Measurements from ENCODE around the gene B3GALT4.
"Not testable (repeated sequence)": the region's sequence is repeated elsewhere in the genome, so short reads cannot be mapped to it uniquely, and the experiment has no call there.

B3GALT4 gene

DNA sequence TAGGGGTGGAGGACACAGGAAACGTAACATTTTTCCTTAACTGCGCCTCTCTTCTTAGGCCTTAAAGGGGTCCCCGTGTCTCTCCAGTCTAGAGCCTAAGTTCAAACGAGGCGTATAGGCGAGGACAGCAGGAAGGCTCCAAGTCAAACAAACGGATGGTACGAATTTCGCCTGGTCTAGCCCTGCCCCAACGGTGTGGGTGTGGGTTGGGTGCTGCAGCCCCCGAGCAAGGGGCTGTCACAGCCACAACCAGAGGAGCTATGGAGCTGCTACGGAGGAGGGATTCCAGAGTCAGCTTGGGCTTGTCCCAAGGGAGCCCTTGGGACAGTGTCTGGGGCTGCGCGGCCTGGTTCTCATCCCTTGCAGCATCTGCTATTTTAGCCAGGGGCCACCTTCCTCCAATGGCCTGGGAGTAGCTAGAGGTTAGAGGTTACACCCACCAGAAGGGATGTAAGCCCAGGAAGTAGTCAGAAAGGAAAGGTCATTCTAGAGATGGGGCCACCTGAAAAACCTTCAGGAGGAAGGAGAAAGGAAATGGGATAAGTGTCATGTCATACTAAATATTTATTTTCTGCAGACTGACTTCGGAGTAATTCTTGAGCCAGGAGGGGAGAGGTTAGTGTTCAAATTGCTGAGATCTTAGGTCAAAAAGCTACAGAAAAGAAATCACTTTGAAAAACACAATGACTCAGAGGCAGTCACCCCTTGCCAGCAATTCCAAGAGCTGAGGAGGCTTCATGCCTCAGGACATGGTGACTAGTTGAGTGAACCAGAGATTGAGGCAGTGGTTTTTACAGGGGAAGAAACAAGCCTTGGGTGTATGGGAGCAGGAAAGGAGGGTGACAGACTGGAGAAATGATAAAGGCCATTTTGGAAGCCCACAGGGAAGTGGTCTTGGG lies 26.9 kb upstream of the B3GALT4 start:
- Histone ChIP-seq H3K4me1 (ENCODE audit: insufficient read depth, low read length) (peaks cover 24% of the 10 kb centered on the region), H3K9ac (ENCODE audit: low read length) (peak overlapping the region; percentile 94), H3K36me3 (ENCODE audit: insufficient read depth, low read length) (peaks cover 11% of the 10 kb centered on the region), H3K27ac (ENCODE audit: low read depth, low read length) (peak overlapping the region; percentile 94), H3K4me3 (ENCODE audit: low read depth in 1 of 2, low read length in 2 of 2) (peak overlapping the region; percentile 51 to 87), H3K9me3 (ENCODE audit: low read length) (no peaks in the 10 kb centered on the region), H3K27me3 (ENCODE audit: control insufficient read depth in 1 of 2, insufficient read depth in 2 of 2, low read length in 2 of 2) (no peaks in the 10 kb centered on the region)

DNA sequence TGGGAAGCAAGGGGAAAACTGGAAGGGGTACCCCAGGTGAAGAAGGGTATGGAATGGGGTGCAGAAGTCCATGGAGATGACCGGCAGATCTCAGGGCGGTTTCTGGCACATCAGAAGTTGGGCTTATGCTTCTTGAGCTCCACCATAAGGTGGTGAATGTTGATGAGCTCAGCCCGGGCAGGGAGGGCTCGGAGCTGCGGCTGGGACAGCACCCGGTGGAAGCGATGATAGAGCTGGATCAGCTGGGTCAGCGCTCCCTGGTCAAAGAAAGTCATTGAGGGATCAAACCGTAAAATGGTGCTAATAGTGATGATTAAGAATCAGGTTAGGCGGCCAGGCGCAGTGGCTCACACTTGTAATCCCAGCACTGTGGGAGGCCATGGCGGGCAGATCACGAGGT lies 26.2 kb upstream of the B3GALT4 start:
- peaks cover 24% of the 10 kb centered on the region for H3K4me1 ChIP-seq (ENCODE audit: insufficient read depth, low read length)
- H3K9me3 ChIP-seq (ENCODE audit: low read length), result no peaks in the 10 kb centered on the region
- no peaks in the 10 kb centered on the region for H3K27me3 ChIP-seq (ENCODE audit: control insufficient read depth in 1 of 2, insufficient read depth in 2 of 2, low read length in 2 of 2)
- H3K36me3 ChIP-seq (ENCODE audit: insufficient read depth, low read length), result peaks cover 11% of the 10 kb centered on the region
- H3K27ac ChIP-seq (ENCODE audit: low read depth, low read length), result no peak overlapping the region
- H3K9ac ChIP-seq (ENCODE audit: low read length), result no peak overlapping the region
- no peak overlapping the region for H3K4me3 ChIP-seq (ENCODE audit: low read depth in 1 of 2, low read length in 2 of 2)

DNA sequence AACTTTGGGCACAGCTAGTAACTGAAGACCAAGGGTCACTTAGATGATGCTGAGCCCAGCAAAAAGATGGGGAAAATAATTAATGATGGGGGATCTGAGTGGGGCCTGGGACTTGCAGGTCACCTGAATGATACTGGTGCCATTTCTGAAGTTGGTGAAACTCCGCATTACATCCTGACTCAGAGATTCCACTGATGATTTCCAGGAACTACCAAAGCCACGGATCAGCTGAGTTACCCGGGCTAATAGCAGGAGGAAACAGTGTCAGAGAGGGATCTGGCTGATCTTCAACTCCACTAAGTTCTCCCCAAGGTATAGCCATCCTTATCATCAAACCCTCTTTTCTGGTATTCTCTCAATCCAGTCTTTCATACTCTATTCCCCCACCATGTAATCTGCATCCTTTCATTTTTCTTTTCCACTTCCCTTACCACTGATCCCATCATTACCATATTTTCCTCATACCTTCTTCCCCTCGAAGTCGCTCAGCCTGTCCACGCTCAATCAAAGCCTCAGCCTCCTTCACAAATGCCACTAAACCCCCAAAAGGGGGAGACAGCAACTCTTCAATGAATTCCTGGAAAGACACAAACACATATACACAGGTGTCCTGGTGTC lies 25.4 kb upstream of the B3GALT4 start:
- H3K4me1 ChIP-seq (ENCODE audit: insufficient read depth, low read length), result peaks cover 24% of the 10 kb centered on the region

DNA sequence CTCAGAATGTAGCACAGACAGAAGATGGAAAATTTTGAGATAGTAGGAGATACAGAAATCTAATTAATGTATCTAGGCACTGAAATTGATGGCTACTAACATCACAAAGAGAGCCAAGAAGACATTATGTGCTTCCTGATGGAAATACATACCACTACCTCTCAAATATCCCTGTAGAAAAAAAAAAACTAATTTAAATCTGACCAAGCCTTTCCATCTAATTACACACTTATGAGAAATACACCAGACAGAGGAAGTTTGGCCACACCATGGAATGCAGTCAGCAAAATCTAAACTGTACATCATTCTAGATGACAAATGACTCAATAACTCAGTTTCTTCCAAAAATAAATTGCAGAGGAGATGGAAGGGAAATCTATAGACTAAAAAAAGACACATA lies 24.2 kb upstream of the B3GALT4 start:
- no peaks in the 10 kb centered on the region for H3K9me3 ChIP-seq (ENCODE audit: low read length)
- no peak overlapping the region for H3K27ac ChIP-seq (ENCODE audit: low read depth, low read length)
- H3K36me3 ChIP-seq (ENCODE audit: insufficient read depth, low read length), result peaks cover 11% of the 10 kb centered on the region
- peaks cover 23% of the 10 kb centered on the region for H3K4me1 ChIP-seq (ENCODE audit: insufficient read depth, low read length)
- H3K9ac ChIP-seq (ENCODE audit: low read length), result no peak overlapping the region
- no peaks in the 10 kb centered on the region for H3K27me3 ChIP-seq (ENCODE audit: control insufficient read depth in 1 of 2, insufficient read depth in 2 of 2, low read length in 2 of 2)
- H3K4me3 ChIP-seq (ENCODE audit: low read depth in 1 of 2, low read length in 2 of 2), result no peak overlapping the region

More for the DNA sequence above, 25.4 kb upstream of the B3GALT4 start:
- H3K9me3 ChIP-seq (ENCODE audit: low read length), result no peaks in the 10 kb centered on the region
- peaks cover 11% of the 10 kb centered on the region for H3K36me3 ChIP-seq (ENCODE audit: insufficient read depth, low read length)
- H3K27me3 ChIP-seq (ENCODE audit: control insufficient read depth in 1 of 2, insufficient read depth in 2 of 2, low read length in 2 of 2), result no peaks in the 10 kb centered on the region
- no peak overlapping the region for H3K27ac ChIP-seq (ENCODE audit: low read depth, low read length)
- H3K9ac ChIP-seq (ENCODE audit: low read length), result no peak overlapping the region
- H3K4me3 ChIP-seq (ENCODE audit: low read depth in 1 of 2, low read length in 2 of 2), result no peak overlapping the region

DNA sequence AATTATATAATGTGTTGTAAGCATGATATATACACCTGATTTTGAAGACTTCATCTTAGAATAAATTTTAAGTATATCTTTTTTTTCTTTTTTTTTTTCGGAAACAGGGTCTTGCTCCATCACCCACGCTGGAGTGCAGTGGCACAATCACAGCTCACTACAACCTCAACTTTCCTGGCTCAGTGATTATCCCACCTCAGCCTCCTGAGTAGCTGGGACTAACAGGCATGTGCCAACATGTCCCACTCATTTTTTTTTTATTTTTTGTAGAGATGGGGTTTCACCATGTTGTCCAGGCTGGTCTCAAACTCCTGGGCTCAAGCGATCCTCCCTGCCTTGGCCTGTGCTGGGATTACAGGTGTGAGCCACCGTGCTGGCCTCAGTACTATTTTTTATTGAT lies 22.3 kb upstream of the B3GALT4 start:
- H3K9me3 ChIP-seq (ENCODE audit: low read length), result no peaks in the 10 kb centered on the region
- no peak overlapping the region for H3K27ac ChIP-seq (ENCODE audit: low read depth, low read length)
- no peaks in the 10 kb centered on the region for H3K27me3 ChIP-seq (ENCODE audit: control insufficient read depth in 1 of 2, insufficient read depth in 2 of 2, low read length in 2 of 2)
- no peak overlapping the region for H3K9ac ChIP-seq (ENCODE audit: low read length)
- H3K4me3 ChIP-seq (ENCODE audit: low read depth in 1 of 2, low read length in 2 of 2), result no peak overlapping the region
- H3K4me1 ChIP-seq (ENCODE audit: insufficient read depth, low read length), result peaks cover 13% of the 10 kb centered on the region
- H3K36me3 ChIP-seq (ENCODE audit: insufficient read depth, low read length), result peaks cover 12% of the 10 kb centered on the region

DNA sequence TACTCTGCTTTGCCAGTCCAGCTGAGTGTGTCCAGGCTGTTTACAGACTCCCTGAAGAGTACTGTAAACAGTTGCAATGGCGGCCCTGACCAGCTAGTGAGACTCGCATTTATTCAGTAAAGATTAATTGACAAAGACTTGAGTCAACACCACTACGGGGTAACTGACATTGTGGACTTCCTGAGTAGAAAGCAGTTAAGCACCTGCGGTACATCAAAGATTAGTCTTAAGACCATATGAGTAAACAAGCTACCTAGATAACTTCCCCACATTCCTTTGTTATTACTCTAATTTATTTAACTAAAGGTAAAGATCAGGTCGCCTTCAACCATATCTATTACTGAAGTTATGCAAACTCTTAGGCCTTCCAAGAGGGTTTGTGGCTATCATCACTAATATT lies 17.9 kb upstream of the B3GALT4 start:
- Histone ChIP-seq H3K4me3 (ENCODE audit: low read depth in 1 of 2, low read length in 2 of 2) (no peak overlapping the region), H3K27ac (ENCODE audit: low read depth, low read length) (no peak overlapping the region), H3K9ac (ENCODE audit: low read length) (no peak overlapping the region), H3K36me3 (ENCODE audit: insufficient read depth, low read length) (peaks cover 24% of the 10 kb centered on the region), H3K9me3 (ENCODE audit: low read length) (no peaks in the 10 kb centered on the region), H3K27me3 (ENCODE audit: control insufficient read depth in 1 of 2, insufficient read depth in 2 of 2, low read length in 2 of 2) (no peaks in the 10 kb centered on the region), H3K4me1 (ENCODE audit: insufficient read depth, low read length) (no peaks in the 10 kb centered on the region)

DNA sequence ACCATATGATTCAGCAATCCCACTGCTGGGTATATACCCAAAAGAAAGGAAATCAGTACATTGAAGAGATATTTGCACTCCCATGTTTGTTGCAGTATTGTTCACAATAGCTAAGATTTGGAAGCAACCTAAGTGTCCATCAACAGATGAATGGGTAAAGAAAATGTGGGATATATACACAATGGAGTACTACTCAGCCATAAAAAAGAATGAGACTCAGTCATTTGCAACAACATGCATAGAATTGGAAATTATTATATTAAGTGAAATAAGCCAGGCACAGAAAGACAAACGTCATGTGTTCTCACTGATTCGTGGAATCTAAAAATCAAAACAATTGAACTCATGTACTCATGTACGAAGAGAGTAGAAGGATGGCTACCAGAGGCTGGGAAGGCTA lies 14.4 kb upstream of the B3GALT4 start:
- H3K27me3 ChIP-seq (ENCODE audit: control insufficient read depth in 1 of 2, insufficient read depth in 2 of 2, low read length in 2 of 2); H3K9me3 ChIP-seq (ENCODE audit: low read length); H3K27ac ChIP-seq (ENCODE audit: low read depth, low read length); H3K4me3 ChIP-seq (ENCODE audit: low read depth in 1 of 2, low read length in 2 of 2); H3K4me1 ChIP-seq (ENCODE audit: insufficient read depth, low read length); H3K9ac ChIP-seq (ENCODE audit: low read length): not testable (repeated sequence)
- peaks cover 44% of the 10 kb centered on the region for H3K36me3 ChIP-seq (ENCODE audit: insufficient read depth, low read length)

DNA sequence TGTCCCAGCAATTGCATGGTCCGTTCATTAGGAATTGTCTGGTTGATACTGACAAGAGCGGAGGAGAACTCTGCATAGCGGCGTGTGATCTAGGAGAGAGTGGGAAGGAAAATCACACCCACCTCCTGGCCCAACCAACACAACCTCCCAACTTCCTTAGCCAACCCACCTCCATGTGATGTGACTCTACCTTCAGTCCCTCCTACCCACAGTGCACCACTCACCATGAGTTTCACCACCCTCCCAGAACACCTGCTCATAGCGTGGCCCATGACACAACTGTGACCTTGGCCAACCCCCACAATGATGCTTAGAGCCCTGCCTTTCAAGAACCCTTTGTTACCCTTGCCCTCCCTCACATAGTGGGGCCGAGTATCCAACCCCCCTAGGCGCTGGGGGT lies 12.9 kb upstream of the B3GALT4 start:
- Histone ChIP-seq H3K27ac (ENCODE audit: low read depth, low read length) (no peak overlapping the region), H3K27me3 (ENCODE audit: control insufficient read depth in 1 of 2, insufficient read depth in 2 of 2, low read length in 2 of 2) (no peaks in the 10 kb centered on the region), H3K4me3 (ENCODE audit: low read depth in 1 of 2, low read length in 2 of 2) (no peak overlapping the region), H3K36me3 (ENCODE audit: insufficient read depth, low read length) (peaks cover 60% of the 10 kb centered on the region), H3K9ac (ENCODE audit: low read length) (no peak overlapping the region), H3K9me3 (ENCODE audit: low read length) (no peaks in the 10 kb centered on the region), H3K4me1 (ENCODE audit: insufficient read depth, low read length) (no peaks in the 10 kb centered on the region)

DNA sequence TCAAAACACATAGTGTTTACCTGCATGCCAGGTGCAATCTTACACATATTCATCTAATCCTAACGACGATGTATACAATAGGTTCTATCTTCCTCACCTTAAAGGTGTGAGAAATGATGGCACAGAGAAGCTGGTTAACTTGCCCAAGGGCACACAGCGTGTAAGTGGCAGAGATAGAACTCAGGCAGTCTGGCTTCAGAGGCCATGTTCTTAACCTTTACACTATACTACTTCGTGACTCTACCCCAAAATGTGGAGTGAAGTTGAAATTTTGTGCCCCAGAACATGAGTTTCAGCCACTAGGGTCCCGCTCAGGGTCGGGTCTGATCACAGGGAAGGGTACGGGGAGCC lies 5.8 kb upstream of the B3GALT4 start:
- H3K9ac ChIP-seq (ENCODE audit: low read length), result peak overlapping the region; percentile 79
- no peaks in the 10 kb centered on the region for H3K9me3 ChIP-seq (ENCODE audit: low read length)
- peaks cover 33% of the 10 kb centered on the region for H3K4me1 ChIP-seq (ENCODE audit: insufficient read depth, low read length)
- peak overlapping the region; percentile 83 to 98 for H3K4me3 ChIP-seq (ENCODE audit: low read depth in 1 of 2, low read length in 2 of 2)
- no peaks in the 10 kb centered on the region for H3K27me3 ChIP-seq (ENCODE audit: control insufficient read depth in 1 of 2, insufficient read depth in 2 of 2, low read length in 2 of 2)
- H3K27ac ChIP-seq (ENCODE audit: low read depth, low read length), result peak overlapping the region; percentile 97
- peaks cover 63% of the 10 kb centered on the region for H3K36me3 ChIP-seq (ENCODE audit: insufficient read depth, low read length)

DNA sequence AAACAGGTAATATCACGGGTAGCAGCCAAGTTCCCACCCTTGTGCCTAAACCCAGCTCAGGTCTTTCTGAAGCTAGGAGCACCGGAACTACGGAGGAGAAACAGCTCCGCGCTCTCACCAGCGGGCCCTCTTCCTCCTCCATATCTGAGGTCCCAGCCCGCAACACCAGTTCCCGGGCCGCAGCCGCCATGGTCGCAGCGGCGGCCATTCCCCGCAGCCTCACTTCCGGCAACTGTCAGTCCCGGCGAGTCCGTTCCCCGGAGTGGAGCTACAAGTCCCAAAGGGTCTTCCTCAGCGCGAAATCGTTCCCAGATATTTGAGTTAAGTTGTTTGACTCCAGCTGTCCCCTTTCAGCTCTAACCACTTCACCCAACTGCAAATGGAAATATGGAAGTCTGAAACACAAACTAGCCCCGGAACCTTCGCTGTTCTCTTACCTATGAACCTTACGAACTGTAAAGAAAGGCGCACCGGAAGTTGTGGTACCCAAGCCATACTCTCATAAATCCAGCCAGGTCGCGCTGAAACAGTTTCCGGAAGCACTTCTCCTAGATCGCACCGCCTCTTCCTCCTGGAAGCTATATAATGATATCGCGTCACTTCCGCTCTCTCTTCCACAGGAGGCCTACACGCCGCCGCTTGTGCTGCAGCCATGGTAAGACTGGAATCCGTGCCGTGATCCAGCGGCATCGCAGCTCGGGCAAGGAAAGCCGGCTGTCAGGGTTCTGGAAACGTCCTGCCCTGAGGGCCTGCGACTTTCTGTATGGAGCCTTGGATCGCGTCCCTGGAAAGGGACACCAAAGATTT lies 5.3 kb upstream of the B3GALT4 start, which contains the start of the genes RPS18 and VPS52:
TSS of gene RPS18 (plus strand) at position 608 of the 807 bp plus-strand sequence. CDS start at position 653, 45 bp downstream.
TSS of gene VPS52 (minus strand) at position 409 of the 807 bp plus-strand sequence. CDS start at position 208, 201 bp downstream.
- peaks cover 39% of the 10 kb centered on the region for H3K4me1 ChIP-seq (ENCODE audit: insufficient read depth, low read length)
- no peaks in the 10 kb centered on the region for H3K27me3 ChIP-seq (ENCODE audit: control insufficient read depth in 1 of 2, insufficient read depth in 2 of 2, low read length in 2 of 2)
- H3K36me3 ChIP-seq (ENCODE audit: insufficient read depth, low read length), result peaks cover 63% of the 10 kb centered on the region
- peak within 1 kb of the TSS; percentile 97 for H3K27ac ChIP-seq (ENCODE audit: low read depth, low read length)
- H3K4me3 ChIP-seq (ENCODE audit: low read depth in 1 of 2, low read length in 2 of 2), result peak within 1 kb of the TSS; percentile 83 to 98
- H3K9ac ChIP-seq (ENCODE audit: low read length), result peak within 1 kb of the TSS; percentile 79
- no peaks in the 10 kb centered on the region for H3K9me3 ChIP-seq (ENCODE audit: low read length)

Measured in muscle layer of colon (tissue), 2 donors.